Measurements from ENCODE around the gene MSH2. TPM values are rescaled to one million over a fixed set of nuclear protein-coding genes. Genes with fewer than 3 reads are reported as not detected.

MSH2 gene
- total RNA-seq, 2 experiments from 2014 or later = 56.9 to 59.2 TPM

GRCh38 chr2:47509821-47510385 lies 106.9 kb downstream of the MSH2 start:
- peaks cover 2% of the 10 kb centered on the region for H3K36me3 Mint-ChIP-seq (ENCODE audit: low read depth)
- no peak for ATAC-seq
- no peak overlapping the region for H3K4me3 Mint-ChIP-seq
- POLR2A ChIA-PET = no interaction called here
- no peak for TF ChIP-seq CTCF (IDR thresholded peaks at IDR 0.05)
- H3K27me3 Mint-ChIP-seq = no peaks in the 10 kb centered on the region
- H3K4me1 Mint-ChIP-seq (ENCODE audit: low read depth) = peaks cover 3% of the 10 kb centered on the region
- peaks cover 12% of the 10 kb centered on the region for H3K9me3 Mint-ChIP-seq
- H3K27ac Mint-ChIP-seq = no peak overlapping the region
- CTCF ChIA-PET = interaction anchor here (1.2 kb wide), 1 partner anchor 258 kb away, joined by 3 read pairs; no protein-coding TSS in a partner anchor
- intact Hi-C loops (cut with micrococcal nuclease) = no loop called here
- no peak for DNase-seq

- ChIA-PET POLR2A (no interaction called here), CTCF (interaction anchor here (1.2 kb wide), 1 partner anchor 257 kb away, joined by 3 read pairs; no protein-coding TSS in a partner anchor)
- DNase-seq (no peak), ATAC-seq (peak; percentile 24)
- H3K4me1 Mint-ChIP-seq (ENCODE audit: low read depth) = peaks cover 3% of the 10 kb centered on the region
- H3K4me3 Mint-ChIP-seq = no peak overlapping the region
- TF ChIP-seq CTCF (IDR thresholded peaks at IDR 0.05) = no peak
- H3K27ac Mint-ChIP-seq = no peak overlapping the region
- peaks cover 5% of the 10 kb centered on the region for H3K9me3 Mint-ChIP-seq
- intact Hi-C loops (cut with micrococcal nuclease) = no loop called here
- no peaks in the 10 kb centered on the region for H3K27me3 Mint-ChIP-seq
- no peaks in the 10 kb centered on the region for H3K36me3 Mint-ChIP-seq (ENCODE audit: low read depth)
Measured at GRCh38 chr2:47510745-47511144, 107.8 kb downstream of the MSH2 start.

GRCh38 chr2:47512581-47513083 lies 109.7 kb downstream of the MSH2 start:
- Mint-ChIP-seq H3K27me3 (no peaks in the 10 kb centered on the region), H3K27ac (no peak overlapping the region), H3K4me3 (no peak overlapping the region), H3K4me1 (ENCODE audit: low read depth) (peaks cover 3% of the 10 kb centered on the region), H3K36me3 (ENCODE audit: low read depth) (no peaks in the 10 kb centered on the region), H3K9me3 (no peaks in the 10 kb centered on the region)
- intact Hi-C loops (cut with micrococcal nuclease) = no loop called here
- DNase-seq (no peak), ATAC-seq (no peak)
- CTCF ChIA-PET = no interaction called here
- TF ChIP-seq CTCF (IDR thresholded peaks at IDR 0.05) = no peak
- POLR2A ChIA-PET = no interaction called here

- H3K9me3 Mint-ChIP-seq = no peaks in the 10 kb centered on the region
- POLR2A ChIA-PET = no interaction called here
- DNase-seq (no peak), ATAC-seq (no peak)
- no peaks in the 10 kb centered on the region for H3K36me3 Mint-ChIP-seq (ENCODE audit: low read depth)
- H3K4me1 Mint-ChIP-seq (ENCODE audit: low read depth) = peaks cover 2% of the 10 kb centered on the region
- CTCF ChIA-PET = no interaction called here
- no peak for TF ChIP-seq CTCF (IDR thresholded peaks at IDR 0.05)
- H3K4me3 Mint-ChIP-seq = no peak overlapping the region
- H3K27ac Mint-ChIP-seq = no peak overlapping the region
- H3K27me3 Mint-ChIP-seq = no peaks in the 10 kb centered on the region
- intact Hi-C loops (cut with micrococcal nuclease) = no loop called here
Measured at GRCh38 chr2:47513981-47514520, 111.1 kb downstream of the MSH2 start.

GRCh38 chr2:47516360-47517104 lies 113.6 kb downstream of the MSH2 start:
- H3K9me3 Mint-ChIP-seq = no peaks in the 10 kb centered on the region
- ATAC-seq = no peak
- H3K4me1 Mint-ChIP-seq (ENCODE audit: low read depth) = peaks cover 10% of the 10 kb centered on the region
- no peak overlapping the region for H3K27ac Mint-ChIP-seq
- no peak for DNase-seq
- intact Hi-C loops (cut with micrococcal nuclease) = no loop called here
- no peak for TF ChIP-seq CTCF (IDR thresholded peaks at IDR 0.05)
- POLR2A ChIA-PET = no interaction called here
- no peak overlapping the region for H3K4me3 Mint-ChIP-seq
- peaks cover 3% of the 10 kb centered on the region for H3K36me3 Mint-ChIP-seq (ENCODE audit: low read depth)
- CTCF ChIA-PET = no interaction called here
- H3K27me3 Mint-ChIP-seq = no peaks in the 10 kb centered on the region
